Bronchial epithelial cell (primary cell): ENCODE results near the gene CDH18. TPM values are rescaled to one million over a fixed set of nuclear protein-coding genes. Genes with fewer than 3 reads are reported as not detected.

ENCODE experiments used
- DNase-seq: peaks from one replicate; pipeline ENCODE4 v3.0.0-alpha.2; 2010; ENCODE audit warnings: low read depth
- FAIRE-seq: peaks from 2 replicates; lab custom pipeline; 2011; peaks lifted over from hg19 to GRCh38; lab: Jason Lieb, UNC
- H3K27me3 ChIP-seq: 2 replicates; pipeline ENCODE4 v1.5.1; 2011; ENCODE audit warnings: low read length; ENCODE audit not compliant: control insufficient read depth, insufficient read depth
- H3K36me3 ChIP-seq: 2 replicates; pipeline ENCODE4 v1.5.1; 2011; ENCODE audit warnings: low read length; ENCODE audit not compliant: control insufficient read depth, insufficient read depth
- H3K4me3 ChIP-seq: 2 replicates; pipeline ENCODE4 v1.5.1; 2011; ENCODE audit warnings: mild to moderate bottlenecking, low read depth, low read length, control low read depth
- total RNA-seq: library from RNA; depleted of rRNA; stranded (reverse); fragments of >200 nt; gene quantifications from 2 replicates; pipeline ENCODE4 v1.2.1, GENCODE V29; 2014
- TF ChIP-seq, protein P1 (sequence below): IDR thresholded peaks from 2 replicates; pipeline ENCODE4 v1.5.1; 2011; ENCODE audit warnings: mild to moderate bottlenecking, moderate library complexity, low read length, control low read depth, inconsistent platforms; ENCODE audit not compliant: insufficient read depth, severe bottlenecking

CDH18 gene
- total RNA-seq, 1 donor from 2014 or later: under 0.01 TPM

DNA sequence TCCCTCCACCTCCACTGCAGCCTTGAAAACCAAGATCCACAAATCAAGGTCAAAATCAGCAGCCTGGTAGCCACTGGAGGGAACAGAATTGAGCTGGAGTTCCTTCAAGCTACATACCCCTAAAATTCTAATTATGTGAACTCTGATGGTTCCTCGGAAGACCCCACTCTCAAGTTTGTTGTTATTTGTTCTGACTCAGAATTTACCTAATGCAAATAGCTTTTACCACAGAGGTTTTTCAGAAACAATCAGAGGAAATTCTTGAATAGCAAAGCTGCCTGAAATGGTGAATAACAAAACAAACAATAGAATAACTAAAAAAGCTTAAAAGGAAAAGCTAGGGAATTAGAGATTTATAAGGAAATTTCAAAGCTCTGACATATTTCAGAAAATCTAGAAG lies 220.0 kb downstream of the CDH18 start:
- FAIRE-seq: no peak

DNA sequence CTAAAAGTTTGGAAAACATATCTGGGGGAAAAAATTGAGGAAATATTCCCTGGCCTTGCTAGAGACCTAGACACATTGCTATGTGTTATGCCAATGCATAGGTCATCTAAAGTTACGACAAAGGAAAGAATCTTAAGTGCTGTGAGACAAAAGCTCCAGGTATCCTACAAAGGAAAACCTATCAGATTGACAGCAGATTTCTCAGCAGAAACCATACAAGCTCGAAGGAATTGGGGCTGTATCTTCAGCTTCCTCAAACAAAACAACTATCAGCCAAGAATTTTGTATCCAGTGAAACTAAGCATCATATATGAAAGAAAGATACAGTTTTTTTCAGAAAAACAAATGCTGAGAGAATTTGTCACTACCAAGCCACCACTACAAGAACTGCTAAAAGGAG lies 234.4 kb downstream of the CDH18 start:
- Histone ChIP-seq H3K27me3 (no peaks in the 10 kb centered on the region), H3K4me3 (no peak overlapping the region), H3K36me3 (no peaks in the 10 kb centered on the region)
- FAIRE-seq (no peak), DNase-seq (no peak)
- TF ChIP-seq, protein P1, sequence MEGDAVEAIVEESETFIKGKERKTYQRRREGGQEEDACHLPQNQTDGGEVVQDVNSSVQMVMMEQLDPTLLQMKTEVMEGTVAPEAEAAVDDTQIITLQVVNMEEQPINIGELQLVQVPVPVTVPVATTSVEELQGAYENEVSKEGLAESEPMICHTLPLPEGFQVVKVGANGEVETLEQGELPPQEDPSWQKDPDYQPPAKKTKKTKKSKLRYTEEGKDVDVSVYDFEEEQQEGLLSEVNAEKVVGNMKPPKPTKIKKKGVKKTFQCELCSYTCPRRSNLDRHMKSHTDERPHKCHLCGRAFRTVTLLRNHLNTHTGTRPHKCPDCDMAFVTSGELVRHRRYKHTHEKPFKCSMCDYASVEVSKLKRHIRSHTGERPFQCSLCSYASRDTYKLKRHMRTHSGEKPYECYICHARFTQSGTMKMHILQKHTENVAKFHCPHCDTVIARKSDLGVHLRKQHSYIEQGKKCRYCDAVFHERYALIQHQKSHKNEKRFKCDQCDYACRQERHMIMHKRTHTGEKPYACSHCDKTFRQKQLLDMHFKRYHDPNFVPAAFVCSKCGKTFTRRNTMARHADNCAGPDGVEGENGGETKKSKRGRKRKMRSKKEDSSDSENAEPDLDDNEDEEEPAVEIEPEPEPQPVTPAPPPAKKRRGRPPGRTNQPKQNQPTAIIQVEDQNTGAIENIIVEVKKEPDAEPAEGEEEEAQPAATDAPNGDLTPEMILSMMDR: no peak

More for the DNA sequence above, 220.0 kb downstream of the CDH18 start:
- Histone ChIP-seq H3K4me3 (no peak overlapping the region), H3K36me3 (no peaks in the 10 kb centered on the region), H3K27me3 (no peaks in the 10 kb centered on the region)
- TF ChIP-seq, protein P1: no peak
- peak; percentile 10 for DNase-seq

DNA sequence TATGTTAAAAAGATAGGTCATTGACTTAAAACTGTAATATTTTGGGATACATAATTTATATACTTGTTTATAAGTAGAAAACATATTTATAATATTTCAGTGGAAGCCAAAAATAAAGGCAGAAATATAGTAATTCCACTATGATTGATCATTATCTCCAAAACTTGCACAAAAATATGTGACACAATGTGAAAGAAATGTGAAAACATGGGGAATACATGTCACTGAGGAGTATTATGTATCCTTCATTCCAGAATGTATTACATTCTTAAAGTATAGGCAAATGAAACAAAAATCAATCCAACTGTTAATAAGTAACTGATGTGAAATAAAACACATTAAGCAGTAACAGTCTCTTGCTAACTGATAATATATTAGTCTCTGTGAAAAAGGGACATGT lies 236.7 kb downstream of the CDH18 start:
- Histone ChIP-seq H3K36me3 (no peaks in the 10 kb centered on the region), H3K27me3 (no peaks in the 10 kb centered on the region), H3K4me3 (no peak overlapping the region)
- no peak for DNase-seq
- FAIRE-seq: no peak
- TF ChIP-seq, protein P1: no peak

DNA sequence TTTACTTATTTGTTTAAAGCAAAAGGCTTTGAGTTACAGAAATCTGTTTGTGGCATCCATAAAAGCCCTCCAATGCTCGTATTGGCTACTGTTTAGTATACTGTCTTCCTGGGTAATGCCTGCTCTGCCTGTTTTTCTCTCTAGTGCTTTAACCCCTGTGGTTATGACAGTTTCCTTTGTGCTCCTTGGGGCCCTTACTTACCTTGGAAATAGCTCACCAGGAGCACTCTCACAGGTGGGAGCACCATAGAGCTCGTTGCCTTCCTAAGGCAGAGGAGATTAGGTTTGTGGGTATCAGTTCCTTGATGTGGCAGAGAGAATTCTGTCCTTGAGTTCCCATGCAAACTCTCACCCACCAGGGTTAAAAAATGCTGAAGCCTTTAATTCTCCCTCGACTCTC lies 242.8 kb downstream of the CDH18 start:
- TF ChIP-seq, protein P1: no peak
- H3K4me3 ChIP-seq: no peak overlapping the region
- DNase-seq (no peak), FAIRE-seq (no peak)
- no peaks in the 10 kb centered on the region for H3K27me3 ChIP-seq
- H3K36me3 ChIP-seq: no peaks in the 10 kb centered on the region

DNA sequence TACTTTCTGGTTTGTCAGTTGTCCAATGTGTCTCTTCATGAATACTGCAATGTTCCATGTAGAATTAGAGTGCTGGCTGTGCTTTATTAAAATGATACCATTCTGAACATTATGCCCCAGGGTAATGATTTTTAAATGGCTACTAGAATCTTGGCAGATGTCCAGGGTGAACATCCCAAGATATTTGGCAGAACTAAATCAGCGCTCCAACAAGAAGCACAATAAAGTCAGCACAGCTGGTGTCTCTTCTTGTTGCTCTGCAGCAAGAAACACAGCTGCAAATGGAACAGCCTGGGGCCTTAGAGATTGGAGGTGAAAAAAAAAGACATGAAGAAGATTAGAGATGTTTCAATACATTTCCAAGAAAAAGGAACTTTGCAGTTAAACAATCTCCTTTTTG lies 248.3 kb downstream of the CDH18 start:
- no peak for DNase-seq
- no peaks in the 10 kb centered on the region for H3K36me3 ChIP-seq
- TF ChIP-seq, protein P1: no peak
- no peak for FAIRE-seq
- H3K27me3 ChIP-seq: no peaks in the 10 kb centered on the region
- H3K4me3 ChIP-seq: no peak overlapping the region

DNA sequence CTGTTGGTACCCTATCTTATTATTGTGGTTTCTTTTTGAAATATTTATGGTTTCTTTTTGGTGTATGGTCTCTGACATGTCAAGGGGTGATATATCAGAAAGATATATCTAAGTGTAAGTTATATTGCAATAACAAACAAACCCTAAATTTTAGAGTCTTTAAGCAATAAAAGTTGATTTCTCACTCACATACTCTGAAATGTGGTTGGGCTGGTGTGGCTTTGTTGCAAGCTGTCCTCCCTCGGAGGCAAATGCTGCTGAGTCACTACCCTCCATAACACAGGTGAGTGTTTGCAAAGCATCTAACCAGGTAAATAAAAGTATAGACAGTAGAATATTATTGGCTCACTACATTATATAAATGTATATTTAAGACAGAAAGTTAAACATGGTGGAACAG lies 253.2 kb downstream of the CDH18 start:
- TF ChIP-seq, protein P1: no peak
- Histone ChIP-seq H3K27me3 (no peaks in the 10 kb centered on the region), H3K4me3 (no peak overlapping the region), H3K36me3 (no peaks in the 10 kb centered on the region)
- DNase-seq (peak; percentile 64), FAIRE-seq (no peak)
